ENCODE data around the gene ADI1. TPM values are rescaled to one million over a fixed set of nuclear protein-coding genes. Genes with fewer than 3 reads are reported as not detected.

The ADI1 gene
- total RNA-seq, 2 experiments from 2014 or later = 22.8 to 23.7 TPM

DNA sequence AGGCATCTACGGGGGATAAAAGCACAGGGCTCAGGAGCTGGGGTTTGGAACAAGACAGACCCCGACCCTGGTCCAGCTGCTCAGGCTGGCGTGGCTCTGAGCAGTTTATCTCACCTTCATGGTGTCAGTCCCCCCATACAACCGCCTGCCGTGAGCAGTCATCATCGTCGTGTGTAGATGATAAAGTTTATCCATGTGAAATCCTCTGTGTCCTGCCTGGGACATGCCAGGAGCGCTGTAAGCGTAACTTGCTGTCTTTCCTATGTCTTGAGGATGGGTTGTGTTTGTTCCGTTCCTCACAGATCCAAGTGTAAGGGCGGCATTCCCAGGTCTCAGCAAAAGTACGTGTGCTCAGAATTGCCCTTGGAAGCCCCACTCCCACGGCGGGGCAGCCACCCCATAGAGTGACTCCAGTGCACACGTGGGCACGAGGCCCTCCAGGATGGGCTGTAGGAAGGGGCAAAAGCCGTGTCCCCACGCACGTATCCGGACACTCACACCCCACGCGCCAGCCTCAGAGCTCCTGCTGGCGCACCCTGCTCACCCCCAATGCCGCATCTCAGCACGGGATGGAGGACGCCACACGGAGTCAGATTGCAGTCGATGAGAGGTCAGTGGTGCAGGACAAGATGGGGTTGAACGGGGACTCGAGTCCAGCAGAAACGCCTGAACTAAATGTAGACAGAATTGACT is 50.9 kb downstream of the ADI1 start:
- Mint-ChIP-seq H3K4me1 (no peaks in the 10 kb centered on the region), H3K27ac (no peak overlapping the region), H3K36me3 (peaks cover 11% of the 10 kb centered on the region), H3K4me3 (no peak overlapping the region), H3K27me3 (no peaks in the 10 kb centered on the region), H3K9me3 (no peaks in the 10 kb centered on the region)
- DNase-seq = no peak

DNA sequence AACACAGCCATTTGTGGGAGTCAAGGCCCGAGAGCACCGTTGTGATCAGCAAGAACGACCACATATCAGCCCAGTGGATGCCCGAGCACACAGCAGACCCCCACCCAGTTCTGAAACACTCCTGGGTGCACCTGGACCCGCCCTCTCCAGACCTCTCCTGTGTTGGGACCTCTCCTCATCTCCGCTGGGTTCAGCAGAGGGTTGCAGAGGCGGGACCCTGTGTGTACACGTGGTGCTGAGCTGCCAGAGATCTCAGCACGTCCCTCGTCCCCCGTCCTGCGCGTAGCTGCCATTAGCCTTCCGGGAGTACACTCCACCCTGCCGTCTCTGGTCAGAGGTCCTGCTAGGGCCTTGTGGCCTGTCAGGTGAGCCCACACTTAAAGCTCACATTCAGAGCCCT is 51.7 kb downstream of the ADI1 start:
- Mint-ChIP-seq H3K27me3 (no peaks in the 10 kb centered on the region), H3K4me3 (no peak overlapping the region), H3K9me3 (no peaks in the 10 kb centered on the region), H3K4me1 (no peaks in the 10 kb centered on the region), H3K36me3 (peaks cover 11% of the 10 kb centered on the region), H3K27ac (no peak overlapping the region)
- DNase-seq = no peak

DNA sequence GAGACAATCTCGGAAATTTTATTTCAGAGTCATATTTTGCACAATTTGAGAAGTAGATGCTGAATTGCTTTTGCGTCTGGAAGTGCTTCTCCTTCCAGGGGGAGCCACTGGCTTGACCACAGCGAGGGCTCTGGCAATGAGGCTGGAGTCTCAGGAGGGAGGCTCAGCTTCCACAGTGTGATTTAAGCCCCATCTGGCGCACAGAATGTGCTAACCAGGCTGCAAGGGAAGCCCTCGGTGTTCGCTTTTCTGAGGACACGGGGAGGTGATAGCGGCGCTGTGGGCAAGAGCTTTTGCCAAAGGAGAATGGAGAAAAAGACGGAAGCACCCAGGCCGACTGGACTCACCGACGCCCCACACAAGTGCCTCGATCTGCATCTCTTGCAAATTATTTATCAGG is 52.4 kb downstream of the ADI1 start:
- Mint-ChIP-seq H3K4me3 (no peak overlapping the region), H3K4me1 (peaks cover 2% of the 10 kb centered on the region), H3K27ac (no peak overlapping the region), H3K9me3 (no peaks in the 10 kb centered on the region), H3K36me3 (peaks cover 11% of the 10 kb centered on the region), H3K27me3 (no peaks in the 10 kb centered on the region)
- no peak for DNase-seq

DNA sequence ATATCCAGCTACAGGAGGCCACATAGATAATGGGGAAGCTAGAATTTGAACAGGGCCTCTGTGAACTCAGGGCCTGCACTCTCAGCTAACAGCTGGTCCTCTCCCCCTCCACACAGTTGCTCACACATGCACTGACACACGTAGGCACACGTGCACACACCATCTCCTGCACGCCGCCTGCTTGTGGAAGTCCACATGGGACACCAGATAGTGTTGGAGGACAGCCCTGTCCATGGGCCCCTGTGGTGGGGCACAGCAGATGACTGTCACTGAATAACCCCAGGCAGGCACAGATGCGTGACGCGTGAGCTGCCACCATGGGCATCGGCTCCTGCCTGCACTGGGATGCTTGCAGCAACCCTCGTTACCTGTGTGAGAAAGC is 52.9 kb downstream of the ADI1 start:
- Mint-ChIP-seq H3K4me3 (no peak overlapping the region), H3K27ac (no peak overlapping the region), H3K9me3 (no peaks in the 10 kb centered on the region), H3K27me3 (no peaks in the 10 kb centered on the region), H3K4me1 (peaks cover 5% of the 10 kb centered on the region), H3K36me3 (peaks cover 11% of the 10 kb centered on the region)
- no peak for DNase-seq

DNA sequence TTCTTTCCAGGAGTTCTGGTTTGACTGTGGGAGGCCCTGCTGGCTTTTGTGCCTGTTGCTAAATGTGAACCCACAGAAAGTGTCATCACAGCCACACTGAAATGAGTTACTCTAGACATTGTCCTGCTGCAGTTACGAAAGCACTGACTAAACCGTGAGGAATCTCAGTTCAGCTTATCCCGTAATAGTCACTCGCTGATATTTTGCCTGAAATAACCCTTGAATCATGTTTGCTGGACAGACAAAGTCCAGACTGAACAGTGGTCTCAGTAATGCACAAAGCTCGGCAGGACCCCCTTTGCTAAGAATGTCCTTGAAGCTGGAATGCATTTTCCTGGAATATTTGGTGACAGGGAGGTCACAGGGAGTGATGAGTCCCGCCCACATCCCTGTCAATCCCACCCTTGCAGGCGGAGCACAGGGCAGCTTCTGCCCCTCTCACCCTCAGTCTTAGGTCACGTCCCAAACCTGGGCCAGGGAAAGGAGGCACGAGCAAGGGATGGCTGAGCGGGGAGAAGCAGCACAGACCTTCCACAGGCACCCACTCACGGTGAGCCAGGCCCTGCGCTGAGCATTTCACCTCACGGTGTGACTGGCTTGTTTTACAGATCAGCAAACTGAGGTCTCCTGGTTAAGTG is 53.4 kb downstream of the ADI1 start:
- Mint-ChIP-seq H3K27me3 (no peaks in the 10 kb centered on the region), H3K4me1 (peaks cover 7% of the 10 kb centered on the region), H3K36me3 (peaks cover 11% of the 10 kb centered on the region), H3K27ac (no peak overlapping the region), H3K9me3 (no peaks in the 10 kb centered on the region), H3K4me3 (no peak overlapping the region)
- DNase-seq = no peak

DNA sequence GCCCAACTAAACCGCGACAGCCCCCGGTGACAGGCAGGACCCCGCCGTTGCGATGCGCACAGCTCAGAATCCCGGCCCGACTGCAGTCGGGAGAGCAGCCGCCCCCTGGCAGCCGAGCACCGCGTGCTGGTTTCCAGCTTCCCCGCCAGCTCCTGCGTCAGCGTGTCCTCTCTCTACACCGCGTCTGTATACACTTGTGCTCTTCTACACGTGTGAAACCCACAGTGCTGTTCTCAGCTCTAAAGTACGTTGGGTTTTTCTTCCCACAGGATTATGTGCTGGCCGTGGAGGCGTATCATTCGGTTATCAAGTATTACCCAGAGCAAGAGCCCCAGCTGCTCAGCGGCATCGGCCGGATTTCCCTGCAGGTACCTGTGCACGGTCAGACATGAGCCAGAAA is 54.0 kb downstream of the ADI1 start:
- Mint-ChIP-seq H3K4me3 (no peak overlapping the region), H3K36me3 (peaks cover 11% of the 10 kb centered on the region), H3K9me3 (no peaks in the 10 kb centered on the region), H3K4me1 (peaks cover 9% of the 10 kb centered on the region), H3K27me3 (no peaks in the 10 kb centered on the region), H3K27ac (no peak overlapping the region)
- no peak for DNase-seq

DNA sequence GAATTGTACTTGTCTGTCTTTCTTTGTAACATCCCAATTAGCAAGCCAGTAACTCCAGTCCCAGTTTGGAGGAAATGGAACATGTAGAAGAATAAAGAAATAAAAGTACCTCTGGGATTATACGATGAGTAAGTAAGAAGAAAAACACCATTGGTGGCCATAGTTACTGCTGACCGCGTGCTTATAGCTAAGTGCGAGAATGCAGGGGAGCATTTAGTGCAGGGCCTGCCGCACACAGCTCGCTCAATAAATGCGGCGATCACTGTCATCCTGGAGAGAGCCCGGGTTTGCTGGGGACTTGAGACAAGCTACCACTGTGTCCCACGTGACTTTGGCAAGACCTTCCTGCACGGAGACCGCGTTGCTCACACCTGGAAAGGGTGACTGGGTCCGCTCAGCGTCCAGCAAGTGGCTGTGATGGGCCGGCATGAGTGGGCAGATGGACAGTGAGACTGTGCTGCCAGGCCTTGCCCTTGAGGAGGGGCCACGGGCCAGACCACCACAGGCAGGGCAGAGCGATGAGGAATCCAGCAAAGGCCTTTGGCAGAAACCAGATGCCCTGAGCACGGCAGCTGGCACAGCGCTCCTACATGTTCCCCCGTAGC is 54.8 kb downstream of the ADI1 start:
- H3K4me3 Mint-ChIP-seq = no peak overlapping the region
- DNase-seq = no peak

DNA sequence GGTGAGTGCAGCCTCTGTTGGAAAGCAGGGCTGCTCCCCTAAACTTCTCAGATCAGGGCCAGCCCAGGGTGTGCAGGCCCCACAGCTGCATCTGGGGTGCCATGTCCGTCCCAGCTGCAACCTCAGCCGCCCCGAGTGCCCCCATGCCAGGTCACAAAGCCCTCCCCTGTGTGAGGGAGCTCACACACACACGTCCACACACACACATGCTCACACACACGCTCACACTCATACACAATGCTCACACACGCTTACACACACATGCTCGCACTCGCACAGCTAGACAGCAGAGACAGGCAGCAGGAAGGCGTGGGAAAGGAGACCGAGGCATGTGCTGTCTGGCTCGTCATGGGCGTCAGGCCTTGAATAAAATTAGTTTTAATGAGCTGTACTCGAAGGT is 55.4 kb downstream of the ADI1 start:
- peaks cover 9% of the 10 kb centered on the region for H3K4me1 Mint-ChIP-seq
- H3K27ac Mint-ChIP-seq = no peak overlapping the region
- no peaks in the 10 kb centered on the region for H3K9me3 Mint-ChIP-seq
- peaks cover 11% of the 10 kb centered on the region for H3K36me3 Mint-ChIP-seq
- no peak for DNase-seq
- H3K4me3 Mint-ChIP-seq = no peak overlapping the region
- no peaks in the 10 kb centered on the region for H3K27me3 Mint-ChIP-seq

More for the DNA sequence above, 54.8 kb downstream of the ADI1 start:
- Mint-ChIP-seq H3K9me3 (no peaks in the 10 kb centered on the region), H3K27me3 (no peaks in the 10 kb centered on the region), H3K36me3 (peaks cover 11% of the 10 kb centered on the region), H3K4me1 (peaks cover 9% of the 10 kb centered on the region), H3K27ac (no peak overlapping the region)

DNA sequence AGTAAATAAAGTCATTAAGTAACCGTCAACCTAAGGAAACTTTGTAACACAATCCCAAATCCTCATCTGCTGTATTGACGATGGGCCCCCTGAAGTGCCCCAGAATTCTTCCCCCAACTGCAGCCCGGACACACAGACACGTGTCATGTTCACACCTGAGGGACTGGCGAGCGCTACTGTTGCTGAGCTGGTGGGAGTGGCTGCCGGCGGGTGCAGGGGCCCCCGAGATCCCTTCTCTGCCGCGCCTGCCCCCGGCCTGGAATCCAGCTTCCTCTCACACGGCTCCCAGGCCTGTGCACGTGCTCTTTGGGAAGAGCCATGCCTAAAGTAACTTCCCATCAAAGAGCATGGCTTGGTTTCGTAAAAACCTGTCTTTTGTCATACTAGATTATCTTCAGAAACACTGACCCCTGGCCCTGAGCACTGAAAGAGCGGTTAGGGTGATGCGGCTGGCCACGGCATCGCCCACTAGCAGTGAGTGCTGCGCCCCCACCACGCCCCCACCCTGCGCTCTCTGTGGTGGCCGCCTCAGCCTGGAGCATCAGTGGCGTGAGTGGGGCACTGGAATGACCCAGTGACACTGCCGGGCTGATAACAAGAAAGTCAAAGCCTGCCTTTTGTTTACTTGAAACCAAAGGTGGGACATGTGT is 56.0 kb downstream of the ADI1 start:
- no peaks in the 10 kb centered on the region for H3K9me3 Mint-ChIP-seq
- H3K36me3 Mint-ChIP-seq = peaks cover 8% of the 10 kb centered on the region
- DNase-seq = no peak
- H3K27ac Mint-ChIP-seq = no peak overlapping the region
- H3K27me3 Mint-ChIP-seq = no peaks in the 10 kb centered on the region
- H3K4me1 Mint-ChIP-seq = peaks cover 9% of the 10 kb centered on the region
- no peak overlapping the region for H3K4me3 Mint-ChIP-seq

DNA sequence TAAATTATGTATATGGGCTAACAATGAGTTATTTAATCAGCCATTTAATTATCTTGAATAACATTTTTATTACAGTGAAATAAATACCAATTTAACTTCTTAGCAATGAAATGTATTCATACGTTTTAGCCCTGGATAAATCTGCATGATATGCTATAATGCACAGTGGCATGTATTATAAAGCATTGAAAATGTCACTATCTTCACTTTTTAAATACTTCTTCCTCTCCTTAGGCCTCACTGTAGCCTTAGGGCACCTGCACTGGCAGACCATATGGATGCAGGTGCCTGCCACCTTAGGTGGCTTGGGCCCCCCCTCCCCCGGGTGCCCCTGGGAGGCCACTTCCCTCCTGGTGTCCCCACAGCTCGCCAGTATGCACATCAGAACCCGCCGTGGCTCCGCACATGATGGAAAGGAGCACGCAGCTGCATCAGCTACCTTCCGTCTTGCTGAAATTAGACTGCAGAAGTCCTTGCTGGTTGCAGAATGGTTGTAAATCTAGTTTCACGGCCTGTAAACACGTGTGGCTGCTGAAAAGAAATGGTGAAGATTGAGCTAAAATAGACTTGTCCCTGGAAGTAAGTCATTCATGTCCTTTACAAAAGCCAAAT is 56.7 kb downstream of the ADI1 start:
- Mint-ChIP-seq H3K4me3 (no peak overlapping the region), H3K36me3 (peaks cover 2% of the 10 kb centered on the region), H3K4me1 (peaks cover 9% of the 10 kb centered on the region), H3K27me3 (no peaks in the 10 kb centered on the region), H3K9me3 (no peaks in the 10 kb centered on the region), H3K27ac (no peak overlapping the region)
- no peak for DNase-seq

DNA sequence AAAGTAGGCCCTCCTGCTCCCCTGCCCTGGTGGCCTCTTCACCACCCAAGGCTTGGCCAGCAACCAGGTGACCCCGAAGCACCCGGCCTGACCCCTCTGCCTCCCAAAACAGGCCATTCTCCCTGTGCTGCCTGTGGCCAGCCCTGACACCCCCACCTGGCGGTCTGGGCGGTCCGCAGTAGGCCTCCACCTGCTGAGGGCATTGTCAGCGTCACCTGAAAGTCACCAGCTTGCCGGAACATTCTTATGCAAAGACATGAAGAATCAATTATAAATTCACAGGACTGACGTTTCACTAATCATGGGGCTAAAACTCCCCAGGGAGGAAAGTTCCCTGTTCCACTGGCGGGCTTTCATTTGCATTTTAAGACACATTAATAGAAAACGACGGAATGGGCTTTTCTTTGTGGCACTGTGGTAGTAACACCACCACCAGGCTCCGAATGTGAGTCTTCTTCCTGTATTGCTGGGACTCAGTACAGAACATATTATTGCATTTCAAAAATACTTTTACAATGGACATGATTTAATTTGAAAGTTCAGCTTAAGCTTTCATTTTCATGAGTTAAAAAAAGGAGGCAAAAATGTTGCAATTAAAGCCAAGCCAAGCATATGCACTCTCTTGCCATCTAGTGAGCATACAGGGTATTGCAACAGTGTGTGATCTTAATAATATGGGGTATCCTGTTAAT is 57.4 kb downstream of the ADI1 start:
- Mint-ChIP-seq H3K27ac (peak overlapping the region; percentile 84), H3K4me1 (peaks cover 9% of the 10 kb centered on the region), H3K27me3 (no peaks in the 10 kb centered on the region), H3K36me3 (peaks cover 3% of the 10 kb centered on the region), H3K4me3 (no peak overlapping the region), H3K9me3 (no peaks in the 10 kb centered on the region)
- peak; percentile 21 for DNase-seq

DNA sequence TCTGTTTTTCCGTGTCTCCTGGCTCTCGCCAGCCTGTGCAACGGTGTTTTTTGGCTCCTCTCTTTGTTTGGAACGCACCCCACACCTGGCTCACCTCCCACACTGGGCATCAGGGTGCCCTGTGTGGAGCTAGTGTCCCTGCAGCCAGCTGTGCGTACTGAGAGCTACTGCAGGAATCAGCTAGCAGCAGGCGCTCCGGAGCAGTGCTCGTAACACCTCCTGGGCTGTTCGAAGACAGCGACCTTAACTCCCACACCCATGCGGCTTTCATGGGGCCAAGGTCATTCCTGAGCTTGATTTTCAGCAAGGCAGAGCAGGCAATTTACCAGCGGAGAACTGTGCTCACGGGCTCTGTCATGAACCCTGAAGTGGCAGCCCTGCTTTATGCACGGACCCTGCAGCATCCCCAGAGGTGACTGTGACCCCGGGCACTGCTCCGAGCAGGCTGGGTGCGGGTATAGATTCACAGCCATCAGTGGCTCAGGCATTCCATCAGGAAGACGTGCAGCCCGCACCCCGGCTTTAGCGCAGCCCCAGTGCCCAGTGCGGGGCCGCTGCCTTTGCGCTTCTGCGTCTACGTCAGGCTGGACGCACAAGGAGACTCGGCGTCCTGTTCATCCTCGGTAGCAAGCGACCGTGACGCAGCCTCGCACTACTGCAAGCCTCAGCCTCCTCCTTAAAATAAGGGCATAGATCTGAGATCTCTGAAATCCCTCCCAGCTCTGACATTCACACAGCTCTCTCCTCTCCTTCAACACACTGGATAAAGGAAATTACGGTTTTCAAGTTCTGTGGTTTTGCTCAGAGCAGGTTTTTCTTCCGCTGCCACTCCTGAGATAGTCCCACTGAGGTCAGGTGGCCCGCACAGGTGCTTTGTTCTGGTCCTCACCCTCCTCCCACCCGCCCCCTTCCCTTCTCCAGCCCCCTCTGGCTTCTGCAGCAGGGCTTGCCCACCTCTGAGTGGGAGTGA is 58.2 kb downstream of the ADI1 start:
- no peak for DNase-seq
- Mint-ChIP-seq H3K4me1 (peaks cover 9% of the 10 kb centered on the region), H3K27ac (no peak overlapping the region), H3K36me3 (peaks cover 7% of the 10 kb centered on the region), H3K4me3 (no peak overlapping the region), H3K27me3 (no peaks in the 10 kb centered on the region), H3K9me3 (no peaks in the 10 kb centered on the region)

DNA sequence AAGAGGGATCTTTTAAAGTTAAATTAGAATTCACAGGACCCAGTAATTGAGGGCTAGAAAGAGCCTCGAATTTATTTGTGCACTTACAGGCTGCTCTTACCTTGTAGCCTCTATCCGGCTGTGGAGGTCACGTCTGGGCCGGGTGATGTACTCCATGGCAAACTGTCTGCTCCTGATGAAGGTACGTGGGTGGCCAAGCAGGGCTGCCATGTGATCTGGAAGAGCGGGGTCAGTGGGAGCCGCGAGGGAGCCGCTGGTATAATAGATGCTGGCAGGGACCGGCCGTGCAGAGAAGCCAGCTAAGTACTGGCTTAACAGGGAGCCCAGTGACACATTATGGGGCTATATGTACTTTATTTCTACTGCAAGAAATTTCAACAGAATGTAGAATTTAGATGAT is 59.2 kb downstream of the ADI1 start:
- H3K4me3 Mint-ChIP-seq = no peak overlapping the region
- no peak for DNase-seq
- no peaks in the 10 kb centered on the region for H3K27me3 Mint-ChIP-seq
- H3K9me3 Mint-ChIP-seq = no peaks in the 10 kb centered on the region
- H3K27ac Mint-ChIP-seq = no peak overlapping the region
- H3K36me3 Mint-ChIP-seq = peaks cover 11% of the 10 kb centered on the region
- peaks cover 9% of the 10 kb centered on the region for H3K4me1 Mint-ChIP-seq
